RCC 7860 (cell line): ENCODE data around the gene OR51D1.
A peak's percentile ranks its signal among the peaks of the same experiment; 100 is the strongest.

Source experiments
- DNase-seq: peaks from one replicate; pipeline ENCODE4 v3.0.0-alpha.2; 2015; ENCODE audit warnings: low spot score
- FAIRE-seq: peaks from 2 replicates; lab custom pipeline; 2012; peaks lifted over from hg19 to GRCh38; lab: Jason Lieb, UNC

The OR51D1 gene

GRCh38 chr11:4636962-4637661 lies at the start of gene OR51D1:
TSS of gene OR51D1 (plus strand) at chr11:4637477. CDS start at chr11:4639791, 2,314 bp downstream.
- FAIRE-seq (no peak), DNase-seq (peak; percentile 10)

GRCh38 chr11:4589017-4589416 lies 48.3 kb upstream of the OR51D1 start:
- no peak for DNase-seq
- FAIRE-seq = no peak

- FAIRE-seq (no peak), DNase-seq (no peak)
These were observed 43.5 kb upstream of the OR51D1 start, which contains the start of gene OR52I1 for GRCh38 chr11:4593739-4594138. TSS of gene OR52I1 (plus strand) at chr11:4594039. CDS start at chr11:4594039, 0 bp downstream.

- FAIRE-seq = no peak
- no peak for DNase-seq
These were observed 32.2 kb upstream of the OR51D1 start for GRCh38 chr11:4605057-4605456.

- FAIRE-seq (no peak), DNase-seq (no peak)
These were observed 30.9 kb upstream of the OR51D1 start for GRCh38 chr11:4606231-4607015.

- DNase-seq = no peak
- FAIRE-seq = no peak
These were observed 30.2 kb upstream of the OR51D1 start for GRCh38 chr11:4607096-4607495.

GRCh38 chr11:4607781-4608666 lies 29.3 kb upstream of the OR51D1 start, which contains the start of gene TRIM68:
TSS of gene TRIM68 (minus strand) at chr11:4608231. CDS start at chr11:4605504, 2,727 bp downstream.
- peak; percentile 91 for FAIRE-seq
- peak; percentile 83 for DNase-seq

- DNase-seq (no peak), FAIRE-seq (no peak)
These were observed 26.9 kb upstream of the OR51D1 start for GRCh38 chr11:4610258-4610935.

- no peak for FAIRE-seq
- no peak for DNase-seq
These were observed 25.3 kb upstream of the OR51D1 start for GRCh38 chr11:4611986-4612385.

- no peak for FAIRE-seq
- DNase-seq = no peak
These were observed 21.3 kb upstream of the OR51D1 start for GRCh38 chr11:4615856-4616444.

- FAIRE-seq (no peak), DNase-seq (no peak)
These were observed 17.8 kb upstream of the OR51D1 start for GRCh38 chr11:4619514-4619913.

GRCh38 chr11:4626207-4627099 lies 10.8 kb upstream of the OR51D1 start:
- FAIRE-seq (no peak), DNase-seq (peak; percentile 21)

GRCh38 chr11:4636136-4636535 lies 1.1 kb upstream of the OR51D1 start:
- FAIRE-seq = no peak
- no peak for DNase-seq

GRCh38 chr11:4637662-4638047 lies 378 bp downstream of the OR51D1 start:
- DNase-seq (no peak), FAIRE-seq (no peak)

GRCh38 chr11:4639931-4640330 lies 2.7 kb downstream of the OR51D1 start:
- FAIRE-seq = no peak
- no peak for DNase-seq

- FAIRE-seq (no peak), DNase-seq (no peak)
These were observed 4.2 kb downstream of the OR51D1 start for GRCh38 chr11:4641501-4641900.

GRCh38 chr11:4642043-4642442 lies 4.8 kb downstream of the OR51D1 start:
- FAIRE-seq = no peak
- no peak for DNase-seq

GRCh38 chr11:4643076-4643475 lies 5.8 kb downstream of the OR51D1 start:
- DNase-seq (no peak), FAIRE-seq (no peak)

- DNase-seq (no peak), FAIRE-seq (no peak)
These were observed 6.4 kb downstream of the OR51D1 start, which contains the start of gene OR51E1 for GRCh38 chr11:4643682-4644081. TSS of gene OR51E1 (plus strand) at chr11:4643982. CDS start at chr11:4652527, 8,545 bp downstream.
